HG03175 (cell line): ENCODE measurements around the gene GRB2.
A peak's percentile ranks its signal among the peaks of the same experiment; 100 is the strongest.
"Not testable (repeated sequence)": the region's sequence is repeated elsewhere in the genome, so short reads cannot be mapped to it uniquely, and the experiment has no call there.

Experiments used
- ATAC-seq: cut with Tn5 transposase; IDR thresholded peaks from one replicate; pipeline ENCODE4 v1.9.1; 2021; ENCODE audit warnings: mild to moderate bottlenecking, moderate library complexity; ENCODE audit not compliant: unreplicated experiment

Gene GRB2

GRCh38 chr17:75356260-75356937 lies 49.1 kb downstream of the GRB2 start:
- ATAC-seq, result no peak

- no peak for ATAC-seq
Observed at GRCh38 chr17:75353176-75353575, 52.3 kb downstream of the GRB2 start.

- ATAC-seq, result peak; percentile 59
Observed at GRCh38 chr17:75352079-75352569, 53.4 kb downstream of the GRB2 start.

DNA sequence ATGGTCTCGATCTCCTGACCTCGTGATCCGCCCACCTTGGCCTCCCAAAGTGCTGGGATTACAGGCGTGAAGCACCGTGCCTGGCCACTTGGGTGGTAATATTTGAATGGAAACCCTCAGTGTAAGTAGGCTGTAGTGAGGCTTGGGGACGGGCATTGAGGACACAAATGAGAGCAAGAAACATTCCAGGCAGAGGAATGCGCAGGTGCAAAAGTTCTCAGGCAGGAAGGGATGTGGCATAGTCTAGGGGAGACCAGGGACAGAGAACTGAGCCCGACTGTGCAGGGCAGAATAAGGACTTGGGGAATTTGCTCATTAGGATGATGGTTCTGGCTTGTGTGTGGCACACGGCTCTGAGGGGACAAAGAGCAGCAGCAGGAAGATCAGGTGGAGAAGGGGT lies 54.8 kb downstream of the GRB2 start:
- no peak for ATAC-seq

DNA sequence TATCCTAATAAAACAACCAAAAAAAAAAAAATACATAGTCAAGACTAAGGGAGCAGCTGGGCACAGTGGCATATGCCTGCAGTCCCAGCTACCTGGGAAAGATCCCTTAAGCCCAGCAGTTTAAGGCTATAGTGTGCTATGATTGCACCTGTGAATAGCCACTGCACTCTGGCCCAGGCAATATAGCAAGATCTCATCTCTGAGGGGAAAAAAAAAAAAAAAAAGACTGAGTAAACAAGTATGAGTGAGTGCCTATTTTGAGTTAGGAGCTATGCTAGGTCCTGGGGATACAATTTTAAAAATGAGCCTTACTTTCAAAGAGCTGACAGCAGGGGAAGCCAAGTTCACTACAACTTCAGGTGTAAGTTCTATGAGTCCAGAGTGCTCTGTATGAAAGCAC lies 55.4 kb downstream of the GRB2 start:
- ATAC-seq, result no peak

GRCh38 chr17:75349589-75349988 lies 55.9 kb downstream of the GRB2 start:
- ATAC-seq, result no peak

DNA sequence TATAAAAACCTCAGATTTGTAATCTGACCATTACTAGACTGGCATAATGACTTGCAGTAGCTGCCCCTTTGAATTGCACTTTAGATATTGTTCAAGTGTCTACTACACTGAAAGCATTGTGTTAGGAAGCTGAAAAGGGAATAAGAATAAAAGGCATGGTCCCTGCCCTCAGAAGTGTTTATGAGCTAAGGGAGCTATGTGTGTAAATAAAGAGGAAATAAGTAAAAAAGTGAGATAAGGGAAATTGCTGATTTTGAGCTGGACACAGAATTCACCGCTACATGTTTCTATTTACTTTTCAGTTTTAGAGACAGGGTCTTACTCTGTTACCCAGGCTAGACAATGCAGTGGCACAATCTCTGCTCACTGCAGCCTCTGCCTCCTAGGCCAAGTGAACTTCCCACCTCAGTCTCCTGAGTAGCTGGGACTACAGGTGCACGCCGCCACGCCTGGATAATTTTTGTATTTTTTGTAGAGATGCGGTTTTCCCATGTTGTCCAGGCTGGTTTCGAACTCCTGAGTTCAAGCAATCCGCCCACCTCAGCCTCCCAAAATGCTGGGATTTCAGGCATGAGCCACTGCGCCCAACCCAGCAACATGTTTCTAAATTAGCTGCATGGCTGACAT lies 57.0 kb downstream of the GRB2 start:
- no peak for ATAC-seq

DNA sequence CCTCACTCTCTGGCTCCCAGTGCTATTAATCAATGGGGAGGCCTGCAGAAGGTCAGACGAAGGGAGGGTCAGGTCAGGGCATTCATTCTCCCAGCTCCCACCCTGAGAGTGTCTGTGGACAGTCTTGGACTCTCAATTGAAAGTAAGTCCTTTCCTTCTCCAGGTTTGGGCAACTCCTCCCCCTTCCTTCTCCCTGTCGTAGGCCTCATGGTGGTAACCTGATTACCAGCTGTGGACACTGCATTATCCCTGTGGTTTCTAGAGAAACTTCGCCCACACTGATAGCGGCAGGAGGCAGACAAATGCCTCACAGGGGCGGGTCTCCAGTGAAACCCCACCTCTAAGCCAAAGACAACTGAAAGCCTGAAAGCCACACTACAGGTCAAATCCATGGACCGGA lies 58.6 kb downstream of the GRB2 start:
- ATAC-seq, result no peak

- not testable (repeated sequence) for ATAC-seq
Observed at GRCh38 chr17:75346368-75346767, 59.1 kb downstream of the GRB2 start.

GRCh38 chr17:75345514-75346167 lies 59.8 kb downstream of the GRB2 start:
- peak; percentile 63 for ATAC-seq

- ATAC-seq, result no peak
Observed at GRCh38 chr17:75344666-75345065, 60.8 kb downstream of the GRB2 start.

GRCh38 chr17:75342996-75343395 lies 62.5 kb downstream of the GRB2 start:
- ATAC-seq, result no peak

DNA sequence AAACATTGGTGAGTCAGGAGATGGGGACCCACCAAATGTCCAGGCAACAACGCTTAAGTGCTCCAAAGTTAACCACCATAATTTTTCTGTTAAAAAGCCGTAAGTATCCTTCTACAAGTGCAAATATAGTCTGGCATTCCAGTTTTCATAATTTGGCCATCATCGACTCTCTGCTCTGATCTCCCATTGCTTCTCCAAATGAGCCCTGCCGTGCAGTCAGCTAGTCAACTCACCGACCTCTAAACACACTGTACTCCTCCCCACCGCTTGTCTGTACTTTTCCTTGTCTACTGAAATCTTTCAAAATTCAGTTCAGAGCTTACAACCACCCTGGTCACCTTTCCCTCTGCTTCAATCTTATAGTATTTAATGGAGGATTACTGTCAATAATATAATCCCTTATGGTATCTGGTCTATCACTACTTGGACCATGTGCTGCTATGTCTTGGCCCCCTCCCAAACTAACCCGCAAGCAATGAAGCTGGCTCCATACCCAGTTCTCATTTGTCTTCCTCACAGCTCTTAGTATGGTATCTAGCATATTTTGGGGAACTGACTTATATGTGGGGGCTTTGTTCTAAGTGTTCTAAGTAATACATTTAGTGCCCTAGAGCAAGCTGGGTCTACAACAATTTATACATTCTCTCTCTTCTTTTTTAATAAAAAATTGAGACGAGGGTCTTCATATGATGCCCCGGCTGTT lies 63.5 kb downstream of the GRB2 start:
- ATAC-seq, result no peak

DNA sequence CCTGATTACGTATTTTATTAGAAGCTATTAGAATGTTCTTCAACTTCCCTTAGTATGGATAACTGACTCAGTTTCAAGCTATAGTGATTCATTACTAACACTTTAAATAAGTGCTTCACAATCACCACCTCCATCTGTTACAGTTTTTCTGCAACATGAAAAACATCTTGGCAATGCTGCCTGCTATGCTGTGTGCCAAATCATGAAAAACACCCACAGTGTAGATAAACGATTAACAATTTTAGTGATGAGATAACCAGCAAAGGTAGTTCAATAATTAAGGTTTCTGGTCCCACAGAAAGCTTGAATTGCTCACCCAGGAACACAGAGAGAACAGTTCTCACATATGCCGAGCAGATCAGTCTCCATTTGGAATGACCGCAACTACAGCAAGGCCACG lies 64.8 kb downstream of the GRB2 start:
- ATAC-seq, result no peak

DNA sequence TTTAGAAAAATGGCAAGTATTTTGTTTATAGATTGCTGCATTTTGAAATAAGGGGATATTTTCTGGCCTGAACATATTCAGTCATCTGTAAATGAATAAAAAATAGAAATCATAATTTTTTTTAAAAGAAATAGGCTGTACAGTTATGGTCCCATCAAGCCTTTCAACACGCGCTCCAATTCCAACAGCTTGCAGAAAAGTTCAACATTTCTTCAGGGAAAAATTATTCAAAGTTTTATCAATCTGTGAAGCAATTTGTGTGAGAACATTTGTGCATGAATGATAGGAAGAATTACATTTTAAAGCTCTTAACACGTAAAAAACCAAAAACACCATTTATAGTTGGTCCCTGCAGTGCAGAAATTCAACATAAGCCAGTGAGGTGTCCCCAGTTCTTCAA lies 65.5 kb downstream of the GRB2 start:
- ATAC-seq, result no peak

DNA sequence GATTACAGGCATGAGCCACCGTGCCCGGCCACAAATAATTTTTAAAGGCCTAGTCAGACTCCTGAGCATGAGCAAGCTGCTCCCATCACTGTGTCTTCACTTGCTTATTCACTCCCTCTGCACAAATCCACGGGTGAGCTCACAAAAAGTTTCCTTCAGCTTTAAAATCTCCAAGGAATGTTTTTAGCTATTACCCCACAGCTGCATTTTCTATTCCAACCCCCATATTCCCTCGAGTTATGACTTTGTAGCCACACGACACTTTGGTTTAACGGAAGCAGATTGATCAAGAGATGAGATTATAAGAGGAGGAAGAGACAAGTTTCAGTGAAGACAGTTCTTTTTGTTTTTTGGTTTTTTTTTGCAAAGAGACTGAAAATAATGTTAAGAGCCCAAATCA lies 67.1 kb downstream of the GRB2 start:
- ATAC-seq, result no peak

GRCh38 chr17:75335315-75335714 lies 70.2 kb downstream of the GRB2 start:
- ATAC-seq, result no peak

GRCh38 chr17:75334723-75335122 lies 70.8 kb downstream of the GRB2 start:
- ATAC-seq, result no peak

DNA sequence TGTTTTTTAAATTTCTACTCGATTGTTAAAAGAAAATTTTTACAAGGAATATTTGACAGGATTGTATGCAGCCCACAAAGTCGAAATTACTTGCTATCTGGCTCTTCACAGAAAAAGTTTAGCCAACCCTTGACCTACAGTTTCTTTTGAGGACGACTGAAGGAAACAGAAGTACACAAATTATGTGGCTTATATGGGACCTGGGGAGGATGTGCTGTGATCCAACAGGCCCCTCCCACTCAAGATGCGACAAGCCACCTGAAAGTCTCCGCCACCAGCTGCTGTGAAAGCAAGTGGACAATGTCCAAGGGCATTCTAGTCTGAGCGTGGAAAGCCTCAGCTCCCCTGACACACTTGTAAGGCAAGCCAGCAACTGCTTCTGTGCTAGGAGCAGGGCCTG lies 73.8 kb downstream of the GRB2 start:
- no peak for ATAC-seq

DNA sequence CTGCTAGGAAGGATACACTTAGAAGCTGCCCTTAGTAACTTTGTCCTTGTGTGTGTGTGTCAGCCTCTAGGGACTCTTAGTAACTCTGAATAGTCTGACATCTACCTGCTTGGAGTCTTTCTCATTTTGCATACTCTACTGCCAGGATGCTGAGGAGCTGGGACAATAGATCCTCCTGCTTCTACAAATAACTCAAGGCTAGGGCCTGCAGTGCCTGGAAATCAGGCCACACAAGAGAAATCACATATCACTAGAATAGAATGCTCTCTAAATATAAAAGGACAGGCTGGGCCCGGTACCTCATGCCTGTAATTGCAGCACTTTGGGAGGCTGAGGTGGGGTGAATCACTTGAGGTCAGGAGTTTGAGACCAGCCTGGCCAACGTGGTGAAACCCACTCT lies 77.7 kb downstream of the GRB2 start:
- no peak for ATAC-seq

GRCh38 chr17:75326226-75326848 lies 79.1 kb downstream of the GRB2 start:
- ATAC-seq, result no peak
